Neural progenitor cell (in vitro differentiated cells): Measurements from ENCODE around the gene CUEDC2. TPM values are rescaled to one million over a fixed set of nuclear protein-coding genes. Genes with fewer than 3 reads are reported as not detected.
A peak's percentile ranks its signal among the peaks of the same experiment; 100 is the strongest.

Source experiments
- DNase-seq: peaks from one replicate; pipeline ENCODE4 v3.0.0-alpha.2; 2016; ENCODE audit warnings: low spot score
- H2AFZ ChIP-seq: fragments of 200-600 bp; sonication (generic); replicated peaks from 2 replicates; pipeline ENCODE4 v1.6.1; 2016; ENCODE audit warnings: antibody characterized with exemption
- H3F3A ChIP-seq: fragments of 200-600 bp; sonication (generic); 2 replicates; pipeline ENCODE4 v1.6.1; 2016; ENCODE audit warnings: antibody characterized with exemption, low read depth
- H3K27ac ChIP-seq: fragments of 200-600 bp; sonication (generic); 2 replicates; pipeline ENCODE4 v1.5.1; 2016; ENCODE audit warnings: mild to moderate bottlenecking
- H3K27me3 ChIP-seq: fragments of 200-600 bp; sonication (generic); 2 replicates; pipeline ENCODE4 v1.6.1; 2016; ENCODE audit warnings: mild to moderate bottlenecking, moderate library complexity
- H3K36me3 ChIP-seq: fragments of 200-600 bp; sonication (generic); 2 replicates; pipeline ENCODE4 v1.5.1; 2016
- H3K4me1 ChIP-seq: fragments of 200-600 bp; sonication (generic); 2 replicates; pipeline ENCODE4 v1.6.1; 2016; ENCODE audit warnings: mixed run types
- H3K4me2 ChIP-seq: fragments of 200-600 bp; sonication (generic); 2 replicates; pipeline ENCODE4 v1.6.1; 2016
- H3K4me3 ChIP-seq: fragments of 200-600 bp; sonication (generic); 2 replicates; pipeline ENCODE4 v1.5.1; 2016
- H3K79me2 ChIP-seq: fragments of 200-600 bp; sonication (generic); 2 replicates; pipeline ENCODE4 v1.6.1; 2016; ENCODE audit warnings: low read depth
- H3K9ac ChIP-seq: fragments of 200-600 bp; sonication (generic); 2 replicates; pipeline ENCODE4 v1.6.1; 2016
- H3K9me3 ChIP-seq: fragments of 200-600 bp; sonication (generic); 2 replicates; pipeline ENCODE4 v1.5.1; 2016; ENCODE audit warnings: low read depth
- H4K20me1 ChIP-seq: fragments of 200-600 bp; sonication (generic); 2 replicates; pipeline ENCODE4 v1.6.1; 2016; ENCODE audit warnings: low read depth
- H3K27ac Mint-ChIP-seq: 3 replicates; pipeline ENCODE4 v1.8.0; 2021; ENCODE audit warnings: mixed read lengths
- H3K27me3 Mint-ChIP-seq: 2 replicates; pipeline ENCODE4 v1.8.0; 2022; ENCODE audit warnings: low read depth, mild to moderate bottlenecking, inconsistent platforms, moderate library complexity, mixed read lengths; ENCODE audit not compliant: insufficient read depth
- H3K36me3 Mint-ChIP-seq: 3 replicates; pipeline ENCODE4 v1.8.0; 2021; ENCODE audit warnings: mixed read lengths
- H3K4me1 Mint-ChIP-seq: 3 replicates; pipeline ENCODE4 v1.8.0; 2021; ENCODE audit warnings: mixed read lengths
- H3K4me3 Mint-ChIP-seq: 3 replicates; pipeline ENCODE4 v1.8.0; 2021; ENCODE audit warnings: mild to moderate bottlenecking, moderate library complexity, mixed read lengths
- H3K9me3 Mint-ChIP-seq: 3 replicates; pipeline ENCODE4 v1.8.0; 2020; ENCODE audit warnings: mixed read lengths
- CTCF ChIP-seq: fragments of 200-600 bp; sonication (generic); IDR thresholded peaks from 2 replicates; pipeline ENCODE4 v1.5.1; 2017; ENCODE audit warnings: antibody characterized with exemption, mild to moderate bottlenecking
- EZH2 ChIP-seq: fragments of 200-600 bp; sonication (generic); IDR thresholded peaks from 2 replicates; pipeline ENCODE4 v1.6.1; 2017; ENCODE audit warnings: antibody characterized with exemption, mild to moderate bottlenecking, moderate library complexity
- EZH2phosphoT487 ChIP-seq: fragments of 200-600 bp; sonication (generic); IDR thresholded peaks from 2 replicates; pipeline ENCODE4 v1.6.1; 2017; ENCODE audit warnings: antibody characterized with exemption
- total RNA-seq: library from RNA; depleted of rRNA; stranded (reverse); fragments of >200 nt; gene quantifications from 2 replicates; pipeline ENCODE4 v1.2.3, GENCODE V29; 2015; ENCODE audit warnings: low replicate concordance

Gene CUEDC2
- total RNA-seq, 1 donor from 2014 or later, result 64.0 TPM

- H3K4me3 ChIP-seq, result no peak overlapping the region
Observed at GRCh38 chr10:102416695-102417094, 15.7 kb downstream of the CUEDC2 start.

DNA sequence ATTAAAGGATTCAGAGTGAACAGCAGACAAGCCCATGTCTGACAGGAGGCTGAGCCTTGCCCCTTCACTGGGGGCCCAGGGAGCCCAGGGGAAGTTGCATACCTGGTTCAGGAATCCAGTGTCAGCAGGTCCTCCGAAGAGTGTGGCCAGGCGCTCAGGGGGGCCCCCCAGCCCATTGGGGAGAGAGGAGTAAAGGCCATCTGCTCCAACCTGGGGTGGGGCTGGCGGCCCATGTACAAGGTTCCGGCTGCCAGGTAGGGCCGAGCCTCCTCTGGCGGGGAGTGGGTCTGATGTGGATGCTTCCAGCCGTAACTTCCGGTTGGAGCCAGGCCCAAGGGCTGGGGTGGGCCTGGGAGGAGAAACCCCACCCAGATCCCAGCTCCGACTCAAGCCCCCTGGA, 16.1 kb downstream of the CUEDC2 start:
- Histone ChIP-seq H3K27ac (no peak overlapping the region), H3F3A (peaks cover 51% of the 10 kb centered on the region), H3K27me3 (peaks cover 29% of the 10 kb centered on the region), H2AFZ (no peak overlapping the region), H3K4me2 (no peak overlapping the region), H3K79me2 (no peaks in the 10 kb centered on the region), H3K9me3 (no peaks in the 10 kb centered on the region), H4K20me1 (peaks cover 21% of the 10 kb centered on the region), H3K4me1 (peaks cover 36% of the 10 kb centered on the region), H3K9ac (no peak overlapping the region), H3K4me3 (no peak overlapping the region), H3K36me3 (no peaks in the 10 kb centered on the region)
- H3K9me3 Mint-ChIP-seq, result no peaks in the 10 kb centered on the region
- H3K36me3 Mint-ChIP-seq, result no peaks in the 10 kb centered on the region
- H3K4me1 Mint-ChIP-seq, result peaks cover 72% of the 10 kb centered on the region
- no peak for DNase-seq
- H3K27ac Mint-ChIP-seq, result no peak overlapping the region
- no peak overlapping the region for H3K4me3 Mint-ChIP-seq
- peaks cover 25% of the 10 kb centered on the region for H3K27me3 Mint-ChIP-seq
- TF ChIP-seq EZH2 (no peak), EZH2phosphoT487 (no peak), CTCF (no peak)

More at GRCh38 chr10:102416695-102417094, 15.7 kb downstream of the CUEDC2 start:
- Mint-ChIP-seq H3K4me1 (peaks cover 68% of the 10 kb centered on the region), H3K4me3 (peak overlapping the region; percentile 41), H3K36me3 (no peaks in the 10 kb centered on the region), H3K27me3 (peaks cover 24% of the 10 kb centered on the region), H3K27ac (peak overlapping the region; percentile 67), H3K9me3 (no peaks in the 10 kb centered on the region)
- Histone ChIP-seq H3K79me2 (no peaks in the 10 kb centered on the region), H3K4me1 (peaks cover 38% of the 10 kb centered on the region), H3K27ac (no peak overlapping the region), H3K9ac (no peak overlapping the region), H2AFZ (no peak overlapping the region), H3K36me3 (no peaks in the 10 kb centered on the region), H4K20me1 (peaks cover 25% of the 10 kb centered on the region), H3K27me3 (peaks cover 29% of the 10 kb centered on the region), H3F3A (peaks cover 51% of the 10 kb centered on the region), H3K9me3 (no peaks in the 10 kb centered on the region), H3K4me2 (no peak overlapping the region)
- TF ChIP-seq EZH2 (no peak), EZH2phosphoT487 (no peak), CTCF (no peak)
- no peak for DNase-seq

DNA sequence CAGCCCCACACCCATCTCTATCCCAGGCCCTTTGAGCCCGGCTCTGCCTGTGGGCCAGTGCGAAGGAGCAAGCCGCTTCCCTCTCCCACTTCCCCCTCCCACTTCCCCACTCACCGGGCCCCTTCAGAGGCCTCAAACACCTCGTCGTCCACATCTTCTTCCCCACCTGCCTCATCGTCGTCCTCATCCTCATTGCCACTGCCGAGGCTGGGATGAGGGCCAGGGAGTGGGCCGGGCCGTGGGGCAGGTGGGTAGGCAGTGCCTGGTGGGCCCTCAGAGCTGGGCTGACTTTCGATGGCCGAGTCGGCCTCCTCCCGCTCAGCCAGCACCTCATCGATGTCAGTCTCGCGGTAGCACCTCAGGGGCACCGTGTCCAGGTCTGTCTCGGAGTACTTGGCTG, 17.6 kb downstream of the CUEDC2 start:
- H3K9ac ChIP-seq, result no peak overlapping the region
- H4K20me1 ChIP-seq, result peaks cover 21% of the 10 kb centered on the region
- peaks cover 43% of the 10 kb centered on the region for H3F3A ChIP-seq
- Mint-ChIP-seq H3K27me3 (peaks cover 34% of the 10 kb centered on the region), H3K4me1 (peaks cover 82% of the 10 kb centered on the region), H3K4me3 (peak overlapping the region; percentile 41), H3K27ac (peak overlapping the region; percentile 92), H3K36me3 (no peaks in the 10 kb centered on the region), H3K9me3 (no peaks in the 10 kb centered on the region)
- no peak for DNase-seq
- peaks cover 43% of the 10 kb centered on the region for H3K4me1 ChIP-seq
- no peaks in the 10 kb centered on the region for H3K36me3 ChIP-seq
- H3K27me3 ChIP-seq, result peaks cover 45% of the 10 kb centered on the region
- no peak overlapping the region for H2AFZ ChIP-seq
- no peaks in the 10 kb centered on the region for H3K9me3 ChIP-seq
- no peak overlapping the region for H3K27ac ChIP-seq
- no peak for TF ChIP-seq CTCF
- H3K4me2 ChIP-seq, result peak overlapping the region; percentile 55
- H3K79me2 ChIP-seq, result no peaks in the 10 kb centered on the region
- no peak overlapping the region for H3K4me3 ChIP-seq
